IPS-11a (cell line): ENCODE measurements around the gene GTF2A1L.
"Not testable (repeated sequence)": the region's sequence is repeated elsewhere in the genome, so short reads cannot be mapped to it uniquely, and the experiment has no call there.

Source experiments
- H3K4me3 ChIP-seq: one replicate; pipeline ENCODE4 v1.5.1; 2013; ENCODE audit warnings: low read depth, low read length, control low read depth

Gene GTF2A1L

DNA sequence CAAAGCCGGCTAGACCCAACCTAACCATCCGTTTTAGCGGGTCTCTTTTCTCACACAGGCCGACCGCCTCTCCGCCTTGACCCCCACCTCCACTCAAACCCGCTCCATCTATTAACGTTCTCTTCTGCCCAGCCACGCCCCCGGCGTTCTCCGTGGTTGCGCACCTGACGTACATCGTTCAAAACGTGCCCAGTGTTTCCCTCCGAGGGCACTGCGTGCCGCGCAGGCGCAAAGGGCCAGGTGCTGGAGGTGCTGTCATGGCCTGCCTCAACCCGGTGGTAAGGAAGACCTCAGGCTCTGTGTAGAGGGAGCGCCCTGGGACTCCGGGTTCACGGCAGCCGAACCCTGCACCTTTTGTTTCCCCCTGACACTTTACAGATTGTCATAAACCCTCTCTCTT is at the start of gene GTF2A1L:
GTF2A1L (plus strand) TSS at position 239 of the 400 bp plus-strand sequence; CDS start at position 258, 19 bp downstream.
- H3K4me3 ChIP-seq, result no peak within 1 kb of the TSS

- no peak overlapping the region for H3K4me3 ChIP-seq
Measured at GRCh38 chr2:48568547-48568946, 49.1 kb upstream of the GTF2A1L start.

DNA sequence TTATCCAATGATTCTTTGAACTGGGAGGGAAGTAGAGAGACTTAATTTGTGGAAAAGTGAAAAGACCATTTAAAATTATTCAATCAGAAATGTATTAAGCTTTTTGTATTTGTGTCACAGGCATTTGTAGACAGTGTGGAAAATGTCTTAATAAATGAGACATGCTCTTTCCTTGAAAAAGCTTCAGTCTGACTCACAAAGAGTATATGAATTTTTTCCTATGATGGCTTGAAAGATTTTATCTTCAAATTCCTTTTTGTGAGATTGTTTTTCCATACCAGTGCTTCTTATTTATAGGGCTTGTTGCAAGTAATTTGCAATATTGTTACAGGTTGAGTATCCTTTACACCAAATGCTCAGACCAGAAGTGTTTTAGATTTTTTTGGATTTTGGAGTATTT is 48.2 kb upstream of the GTF2A1L start:
- no peak overlapping the region for H3K4me3 ChIP-seq

DNA sequence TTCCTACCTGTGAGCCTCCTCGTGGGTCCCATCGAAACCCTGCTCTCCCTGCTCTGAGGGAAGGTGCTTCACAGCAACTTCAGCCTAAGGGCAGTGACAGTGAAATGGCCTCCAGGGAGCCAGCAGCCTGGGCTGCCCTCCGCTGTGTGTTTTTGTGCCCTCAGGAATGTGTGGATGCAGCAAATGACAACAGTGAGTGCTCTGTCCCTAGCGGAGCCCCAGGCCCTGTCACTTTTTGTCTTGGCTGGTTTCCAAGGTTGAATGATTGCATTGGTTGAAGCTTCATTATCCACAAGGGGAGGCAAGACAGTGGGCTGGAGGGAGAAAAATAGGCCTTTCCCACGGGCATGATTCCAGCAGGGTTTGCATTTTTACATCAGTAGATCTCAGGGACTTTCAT is 44.8 kb upstream of the GTF2A1L start:
- H3K4me3 ChIP-seq, result no peak overlapping the region

- no peak overlapping the region for H3K4me3 ChIP-seq
Measured at GRCh38 chr2:48574353-48575287, 43.0 kb upstream of the GTF2A1L start.

DNA sequence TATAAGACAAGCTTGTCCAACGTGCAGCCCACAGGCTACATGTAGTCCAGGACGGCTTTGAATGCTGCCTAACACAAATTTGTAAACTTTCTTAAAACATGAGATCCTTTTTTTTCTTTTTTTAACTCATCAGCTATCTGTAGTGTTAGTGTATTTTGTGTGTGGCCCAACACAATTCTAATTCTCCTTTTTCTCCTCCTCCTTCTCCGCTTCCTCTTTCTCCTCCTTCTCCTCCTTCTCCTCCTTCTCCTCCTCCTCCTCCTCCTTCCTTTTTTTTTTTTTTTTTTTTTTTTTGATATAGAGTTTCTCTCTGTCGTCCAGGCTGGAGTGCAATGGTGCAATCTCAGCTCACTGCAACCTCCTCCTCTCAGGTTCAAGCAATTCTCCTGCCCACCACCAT is 39.3 kb upstream of the GTF2A1L start:
- H3K4me3 ChIP-seq, result no peak overlapping the region

DNA sequence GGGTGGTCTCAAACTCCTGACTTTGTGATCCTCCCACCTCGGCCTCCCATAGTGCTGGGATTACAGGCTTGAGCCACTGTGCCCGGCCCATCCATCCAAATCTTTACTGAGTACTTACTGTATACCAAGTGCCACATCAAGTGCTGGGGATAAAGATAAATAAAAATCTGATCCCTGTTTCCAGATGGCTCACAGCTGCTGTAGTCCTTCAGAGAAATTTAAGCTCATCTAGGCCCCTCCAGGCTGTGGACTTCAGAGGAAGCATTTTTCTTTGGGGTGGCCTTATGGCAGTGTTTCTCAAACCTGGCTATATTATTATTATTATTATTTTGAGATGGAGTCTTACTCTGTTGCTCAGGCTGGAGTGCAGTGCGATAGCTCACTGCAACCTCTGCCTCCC is 33.7 kb upstream of the GTF2A1L start:
- no peak overlapping the region for H3K4me3 ChIP-seq

GRCh38 chr2:48584551-48584950 is 33.1 kb upstream of the GTF2A1L start:
- H3K4me3 ChIP-seq, result no peak overlapping the region

- no peak overlapping the region for H3K4me3 ChIP-seq
Measured at GRCh38 chr2:48586433-48586832, 31.2 kb upstream of the GTF2A1L start.

GRCh38 chr2:48587560-48587959 is 30.1 kb upstream of the GTF2A1L start:
- H3K4me3 ChIP-seq, result no peak overlapping the region

DNA sequence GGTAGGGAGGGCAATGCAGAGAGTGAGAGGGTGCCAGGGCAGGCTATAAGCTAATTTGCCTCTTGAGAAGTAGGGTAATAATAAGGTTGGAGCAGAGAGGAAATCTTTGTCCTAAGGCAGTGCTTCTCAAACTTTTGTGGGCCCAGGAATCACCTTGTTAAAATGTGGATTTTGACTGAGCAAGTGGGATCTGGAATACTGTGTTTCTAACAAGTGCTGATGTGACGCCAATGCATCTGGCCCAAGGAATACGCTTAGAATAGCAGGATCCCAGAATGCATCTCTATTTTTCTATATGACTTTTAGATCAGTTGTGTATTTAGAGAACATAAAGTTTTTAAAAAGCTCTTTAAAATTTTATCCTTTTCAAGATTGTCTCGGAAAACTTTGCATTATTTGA is 29.7 kb upstream of the GTF2A1L start:
- no peak overlapping the region for H3K4me3 ChIP-seq

DNA sequence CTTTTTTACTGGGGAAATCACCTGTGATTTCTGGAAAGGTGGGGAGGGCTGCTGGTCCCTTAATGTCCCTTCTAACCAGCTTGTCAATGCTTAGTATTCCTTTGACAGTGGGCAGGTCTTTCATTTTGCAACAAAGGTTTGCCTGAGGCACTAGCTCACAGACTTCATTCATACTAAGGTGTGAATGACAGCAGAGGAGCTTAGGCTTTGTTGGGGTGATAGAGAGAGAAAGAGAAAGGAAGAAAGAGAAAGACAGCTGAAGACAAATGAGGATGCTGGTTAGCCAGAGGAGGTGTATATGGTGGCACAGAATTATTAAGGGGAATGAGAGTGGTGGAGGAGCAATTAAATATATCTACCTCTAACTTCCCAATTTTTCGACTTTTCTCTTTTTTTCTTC is 28.9 kb upstream of the GTF2A1L start:
- no peak overlapping the region for H3K4me3 ChIP-seq

DNA sequence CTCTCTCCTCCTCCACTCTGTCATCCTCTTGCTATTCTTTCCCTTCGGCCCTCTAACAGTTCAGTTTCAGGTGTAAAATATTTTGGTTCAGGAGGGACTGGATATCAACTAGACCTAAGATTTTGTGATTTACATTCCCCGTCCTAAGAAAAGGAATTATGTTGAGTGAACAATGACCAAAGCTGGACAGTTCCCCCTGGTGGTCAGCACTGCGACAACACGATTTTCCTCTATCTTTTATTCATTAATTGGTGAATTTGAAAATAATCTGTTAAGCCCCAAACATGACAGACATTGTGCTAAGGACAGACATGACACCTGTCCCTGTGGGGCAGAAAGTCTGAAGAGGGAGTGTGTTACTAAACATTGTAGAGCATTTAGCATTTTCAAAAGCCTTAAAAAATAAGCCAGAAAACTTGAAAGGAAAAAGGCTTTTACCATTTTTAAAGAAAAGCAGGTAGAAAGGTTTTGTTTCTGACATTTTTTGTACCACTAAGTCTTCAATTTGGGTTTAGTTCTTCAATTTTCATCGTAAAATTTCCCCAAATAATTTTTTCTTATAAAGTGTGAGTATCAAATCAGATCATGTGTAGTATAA is 28.4 kb upstream of the GTF2A1L start:
- no peak overlapping the region for H3K4me3 ChIP-seq

DNA sequence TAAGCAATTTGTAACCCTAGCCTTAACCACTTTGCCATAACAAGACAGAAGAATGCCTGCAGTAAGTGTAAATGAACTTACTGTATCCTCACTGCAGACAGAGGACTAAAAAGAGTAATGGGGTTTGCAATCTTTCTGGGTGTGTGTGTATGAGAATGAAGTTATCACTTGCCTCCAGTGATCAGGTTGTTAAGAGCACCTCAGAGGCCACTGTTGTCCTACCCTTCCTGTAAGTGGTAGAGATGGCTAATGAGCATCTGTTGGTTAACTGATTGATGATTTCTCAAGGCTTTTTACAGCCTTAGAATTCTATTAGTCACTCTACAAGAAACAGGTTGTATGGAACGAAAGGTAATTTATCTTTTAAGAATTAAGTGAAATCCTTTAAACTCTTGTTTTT is 27.6 kb upstream of the GTF2A1L start:
- no peak overlapping the region for H3K4me3 ChIP-seq

GRCh38 chr2:48592067-48592466 is 25.6 kb upstream of the GTF2A1L start:
- no peak overlapping the region for H3K4me3 ChIP-seq

DNA sequence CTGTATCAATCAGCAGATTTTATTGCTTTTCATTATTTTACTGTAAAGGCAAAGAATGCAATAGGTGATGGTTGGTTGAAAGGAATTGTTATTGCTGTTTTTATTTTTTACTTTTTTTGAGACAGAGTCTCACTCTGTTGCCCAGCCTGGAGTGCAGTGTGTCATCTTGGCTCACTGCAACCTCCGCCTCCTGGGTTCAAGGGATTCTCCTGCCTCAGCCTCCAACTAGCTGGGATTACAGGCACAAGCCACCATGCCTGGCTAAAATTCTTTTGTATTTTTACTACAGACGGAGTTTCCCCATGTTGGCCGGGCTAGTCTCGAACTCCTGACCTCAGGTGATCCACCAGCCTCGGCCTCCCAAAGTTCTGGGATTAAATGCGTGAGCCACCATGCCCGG is 20.9 kb upstream of the GTF2A1L start:
- not testable (repeated sequence) for H3K4me3 ChIP-seq

GRCh38 chr2:48597492-48597891 is 20.2 kb upstream of the GTF2A1L start:
- no peak overlapping the region for H3K4me3 ChIP-seq

GRCh38 chr2:48600204-48600813 is 17.3 kb upstream of the GTF2A1L start:
- no peak overlapping the region for H3K4me3 ChIP-seq

DNA sequence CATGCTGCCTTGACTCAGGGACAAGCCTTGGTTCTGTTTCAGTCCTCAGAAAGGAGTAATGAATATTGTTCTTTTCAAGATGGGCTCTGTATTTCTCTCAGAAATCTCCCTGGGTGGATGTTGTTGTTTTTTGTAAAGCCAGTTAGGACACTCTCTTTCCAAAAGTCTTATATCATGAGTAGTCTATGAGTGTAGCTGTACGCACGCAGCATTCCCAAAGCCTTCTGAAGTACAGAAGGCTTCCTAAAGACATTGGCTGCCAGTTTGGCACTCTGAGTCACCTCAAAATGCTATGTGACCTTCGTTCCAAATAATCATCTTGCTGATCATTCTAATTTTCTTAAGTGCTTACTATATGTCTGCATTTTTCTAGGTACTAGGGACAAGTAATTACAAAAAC is 16.7 kb upstream of the GTF2A1L start:
- H3K4me3 ChIP-seq, result no peak overlapping the region

GRCh38 chr2:48601349-48601748 is 16.3 kb upstream of the GTF2A1L start:
- H3K4me3 ChIP-seq, result no peak overlapping the region

DNA sequence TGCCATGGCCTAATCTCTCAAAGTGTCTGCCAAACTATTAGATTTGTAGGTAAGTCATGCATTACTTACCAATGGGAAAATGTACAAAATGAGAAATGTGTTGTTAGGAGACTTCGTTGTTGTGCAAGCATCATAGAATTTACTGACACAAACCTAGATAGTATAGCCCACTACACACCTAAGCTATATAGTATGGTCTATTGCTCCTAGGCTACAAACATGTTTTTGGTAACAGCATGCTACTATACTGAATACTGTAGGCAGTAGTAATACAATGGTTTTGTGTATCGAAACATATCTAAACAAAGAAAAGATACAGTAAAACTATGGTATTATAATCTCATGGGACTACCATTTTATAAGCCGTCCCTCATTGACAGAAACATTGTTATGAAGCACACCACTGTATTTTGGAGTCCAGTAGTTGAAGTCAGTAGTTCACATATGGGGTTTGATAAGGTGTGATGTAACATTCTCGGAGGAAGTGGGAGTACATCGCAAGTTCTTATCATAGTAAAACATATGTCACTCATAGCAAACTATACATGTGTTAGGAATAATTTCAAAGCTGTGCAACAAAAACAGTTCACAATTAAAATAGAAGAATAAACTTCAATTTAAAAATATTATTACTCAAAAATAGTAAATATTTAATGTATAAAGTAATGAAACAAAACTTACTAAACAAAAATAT is 12.0 kb upstream of the GTF2A1L start:
- H3K4me3 ChIP-seq, result no peak overlapping the region
